ENCODE measurements around the gene BICRAL. TPM values are rescaled to one million over a fixed set of nuclear protein-coding genes. Genes with fewer than 3 reads are reported as not detected.

BICRAL gene
- total and polyA plus RNA-seq, 4 donors, result 1.7 to 6.8 (median 3.9) TPM

DNA sequence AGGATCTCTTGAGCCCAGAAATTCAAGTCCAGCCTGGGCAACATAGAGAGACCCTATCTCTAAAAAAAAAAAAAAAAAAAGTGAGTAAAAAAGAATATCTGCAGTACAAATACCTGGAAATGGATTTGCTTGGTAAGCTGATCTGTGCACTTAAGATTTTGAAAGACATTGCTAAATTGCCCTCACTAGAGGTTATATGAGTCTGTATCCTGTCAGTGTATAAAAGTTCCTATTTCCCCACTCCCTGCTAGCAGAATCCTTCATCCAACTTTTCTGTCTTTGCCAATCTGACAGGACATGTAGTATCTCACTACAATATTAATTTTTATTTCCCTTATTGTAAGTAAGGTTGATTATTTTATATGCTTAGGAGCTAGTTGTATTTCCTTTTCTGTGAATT lies 36.1 kb downstream of the BICRAL start:
- no peak overlapping the region for H3K4me3 ChIP-seq (ENCODE audit: low read depth in 1 of 3, low read length in 3 of 3)
- peaks cover 2 to 4% (median 4%) of the 10 kb centered on the region in 4 donors for H3K36me3 ChIP-seq (ENCODE audit: control insufficient read depth in 4 of 4, insufficient read depth in 3 of 4, low read depth in 1 of 4, low read length in 3 of 4)
- no peaks in the 10 kb centered on the region for H3K9me3 ChIP-seq (ENCODE audit: control insufficient read depth in 4 of 4, low read length in 3 of 4)
- no peak overlapping the region for H3K9ac ChIP-seq (ENCODE audit: low read depth in 1 of 2, low read length in 2 of 2)
- no peak overlapping the region for H3K27ac ChIP-seq (ENCODE audit: low read depth in 1 of 2, low read length in 2 of 2)
- no peaks in the 10 kb centered on the region for H3K27me3 ChIP-seq (ENCODE audit: control insufficient read depth in 4 of 4, insufficient read depth in 4 of 4, low read length in 3 of 4)
- H3K4me1 ChIP-seq (ENCODE audit: control insufficient read depth in 4 of 4, insufficient read depth in 4 of 4, low read length in 3 of 4), result no peaks in the 10 kb centered on the region
- no peak for DNase-seq (ENCODE audit: low spot score)
- TF ChIP-seq FOXA2 (IDR thresholded peaks at IDR 0.05) (no peak), SP1 (IDR thresholded peaks at IDR 0.05) (no peak), YY1 (IDR thresholded peaks at IDR 0.05) (no peak), TAF1 (conservative IDR thresholded peaks at IDR 0.05) (no peak), NR2F2 (IDR thresholded peaks at IDR 0.05) (no peak), RXRA (IDR thresholded peaks at IDR 0.05) (no peak)
- TF ChIP-seq, protein P1, sequence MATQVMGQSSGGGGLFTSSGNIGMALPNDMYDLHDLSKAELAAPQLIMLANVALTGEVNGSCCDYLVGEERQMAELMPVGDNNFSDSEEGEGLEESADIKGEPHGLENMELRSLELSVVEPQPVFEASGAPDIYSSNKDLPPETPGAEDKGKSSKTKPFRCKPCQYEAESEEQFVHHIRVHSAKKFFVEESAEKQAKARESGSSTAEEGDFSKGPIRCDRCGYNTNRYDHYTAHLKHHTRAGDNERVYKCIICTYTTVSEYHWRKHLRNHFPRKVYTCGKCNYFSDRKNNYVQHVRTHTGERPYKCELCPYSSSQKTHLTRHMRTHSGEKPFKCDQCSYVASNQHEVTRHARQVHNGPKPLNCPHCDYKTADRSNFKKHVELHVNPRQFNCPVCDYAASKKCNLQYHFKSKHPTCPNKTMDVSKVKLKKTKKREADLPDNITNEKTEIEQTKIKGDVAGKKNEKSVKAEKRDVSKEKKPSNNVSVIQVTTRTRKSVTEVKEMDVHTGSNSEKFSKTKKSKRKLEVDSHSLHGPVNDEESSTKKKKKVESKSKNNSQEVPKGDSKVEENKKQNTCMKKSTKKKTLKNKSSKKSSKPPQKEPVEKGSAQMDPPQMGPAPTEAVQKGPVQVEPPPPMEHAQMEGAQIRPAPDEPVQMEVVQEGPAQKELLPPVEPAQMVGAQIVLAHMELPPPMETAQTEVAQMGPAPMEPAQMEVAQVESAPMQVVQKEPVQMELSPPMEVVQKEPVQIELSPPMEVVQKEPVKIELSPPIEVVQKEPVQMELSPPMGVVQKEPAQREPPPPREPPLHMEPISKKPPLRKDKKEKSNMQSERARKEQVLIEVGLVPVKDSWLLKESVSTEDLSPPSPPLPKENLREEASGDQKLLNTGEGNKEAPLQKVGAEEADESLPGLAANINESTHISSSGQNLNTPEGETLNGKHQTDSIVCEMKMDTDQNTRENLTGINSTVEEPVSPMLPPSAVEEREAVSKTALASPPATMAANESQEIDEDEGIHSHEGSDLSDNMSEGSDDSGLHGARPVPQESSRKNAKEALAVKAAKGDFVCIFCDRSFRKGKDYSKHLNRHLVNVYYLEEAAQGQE (IDR thresholded peaks at IDR 0.05), result no peak
- TF ChIP-seq, protein P2, sequence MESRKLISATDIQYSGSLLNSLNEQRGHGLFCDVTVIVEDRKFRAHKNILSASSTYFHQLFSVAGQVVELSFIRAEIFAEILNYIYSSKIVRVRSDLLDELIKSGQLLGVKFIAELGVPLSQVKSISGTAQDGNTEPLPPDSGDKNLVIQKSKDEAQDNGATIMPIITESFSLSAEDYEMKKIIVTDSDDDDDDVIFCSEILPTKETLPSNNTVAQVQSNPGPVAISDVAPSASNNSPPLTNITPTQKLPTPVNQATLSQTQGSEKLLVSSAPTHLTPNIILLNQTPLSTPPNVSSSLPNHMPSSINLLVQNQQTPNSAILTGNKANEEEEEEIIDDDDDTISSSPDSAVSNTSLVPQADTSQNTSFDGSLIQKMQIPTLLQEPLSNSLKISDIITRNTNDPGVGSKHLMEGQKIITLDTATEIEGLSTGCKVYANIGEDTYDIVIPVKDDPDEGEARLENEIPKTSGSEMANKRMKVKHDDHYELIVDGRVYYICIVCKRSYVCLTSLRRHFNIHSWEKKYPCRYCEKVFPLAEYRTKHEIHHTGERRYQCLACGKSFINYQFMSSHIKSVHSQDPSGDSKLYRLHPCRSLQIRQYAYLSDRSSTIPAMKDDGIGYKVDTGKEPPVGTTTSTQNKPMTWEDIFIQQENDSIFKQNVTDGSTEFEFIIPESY (IDR thresholded peaks at IDR 0.05), result no peak

DNA sequence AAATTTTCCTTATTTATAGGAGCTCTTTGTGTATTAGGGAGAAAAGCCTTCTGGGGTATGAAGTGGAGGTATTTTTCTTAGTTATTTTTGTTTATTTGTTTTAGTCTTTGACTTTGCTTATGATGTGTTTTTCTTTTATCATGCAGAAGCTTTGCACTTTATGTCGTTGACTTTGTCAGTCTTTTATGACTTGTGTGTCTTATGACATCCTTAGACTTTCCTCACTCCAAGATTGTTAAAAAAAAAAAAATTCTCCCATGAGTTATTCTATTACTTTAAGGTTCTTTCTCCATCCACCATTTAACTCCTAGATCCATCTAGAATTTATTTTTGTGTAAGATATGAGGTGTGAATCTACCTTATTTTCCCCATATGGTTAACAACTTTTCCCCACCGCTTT lies 36.6 kb downstream of the BICRAL start:
- no peak overlapping the region for H3K4me3 ChIP-seq (ENCODE audit: low read depth in 1 of 3, low read length in 3 of 3)
- H3K27ac ChIP-seq (ENCODE audit: low read depth in 1 of 2, low read length in 2 of 2), result no peak overlapping the region
- no peak overlapping the region for H3K9ac ChIP-seq (ENCODE audit: low read depth in 1 of 2, low read length in 2 of 2)
- H3K4me1 ChIP-seq (ENCODE audit: control insufficient read depth in 4 of 4, insufficient read depth in 4 of 4, low read length in 3 of 4), result no peaks in the 10 kb centered on the region
- 90% methylated on average over 2 of the region's 2 CpGs for WGBS
- no peaks in the 10 kb centered on the region for H3K9me3 ChIP-seq (ENCODE audit: control insufficient read depth in 4 of 4, low read length in 3 of 4)
- TF ChIP-seq, protein P1 (IDR thresholded peaks at IDR 0.05), result no peak
- TF ChIP-seq NR2F2 (IDR thresholded peaks at IDR 0.05) (no peak), JUND (IDR thresholded peaks at IDR 0.05) (no peak), FOXA2 (IDR thresholded peaks at IDR 0.05) (no peak), RAD21 (IDR thresholded peaks at IDR 0.05) (no peak), RXRA (IDR thresholded peaks at IDR 0.05) (no peak)
- peaks cover 5 to 9% (median 7%) of the 10 kb centered on the region in 4 donors for H3K36me3 ChIP-seq (ENCODE audit: control insufficient read depth in 4 of 4, insufficient read depth in 3 of 4, low read depth in 1 of 4, low read length in 3 of 4)
- no peaks in the 10 kb centered on the region for H3K27me3 ChIP-seq (ENCODE audit: control insufficient read depth in 4 of 4, insufficient read depth in 4 of 4, low read length in 3 of 4)
- DNase-seq (ENCODE audit: low spot score), result no peak
